ENCODE results near the gene NPAS3.

GRCh38 chr14:33836900-33837577 lies 898.4 kb downstream of the NPAS3 start:
- TF ChIP-seq, protein P1, sequence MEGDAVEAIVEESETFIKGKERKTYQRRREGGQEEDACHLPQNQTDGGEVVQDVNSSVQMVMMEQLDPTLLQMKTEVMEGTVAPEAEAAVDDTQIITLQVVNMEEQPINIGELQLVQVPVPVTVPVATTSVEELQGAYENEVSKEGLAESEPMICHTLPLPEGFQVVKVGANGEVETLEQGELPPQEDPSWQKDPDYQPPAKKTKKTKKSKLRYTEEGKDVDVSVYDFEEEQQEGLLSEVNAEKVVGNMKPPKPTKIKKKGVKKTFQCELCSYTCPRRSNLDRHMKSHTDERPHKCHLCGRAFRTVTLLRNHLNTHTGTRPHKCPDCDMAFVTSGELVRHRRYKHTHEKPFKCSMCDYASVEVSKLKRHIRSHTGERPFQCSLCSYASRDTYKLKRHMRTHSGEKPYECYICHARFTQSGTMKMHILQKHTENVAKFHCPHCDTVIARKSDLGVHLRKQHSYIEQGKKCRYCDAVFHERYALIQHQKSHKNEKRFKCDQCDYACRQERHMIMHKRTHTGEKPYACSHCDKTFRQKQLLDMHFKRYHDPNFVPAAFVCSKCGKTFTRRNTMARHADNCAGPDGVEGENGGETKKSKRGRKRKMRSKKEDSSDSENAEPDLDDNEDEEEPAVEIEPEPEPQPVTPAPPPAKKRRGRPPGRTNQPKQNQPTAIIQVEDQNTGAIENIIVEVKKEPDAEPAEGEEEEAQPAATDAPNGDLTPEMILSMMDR (IDR thresholded peaks at IDR 0.05) = no peak
- TF ChIP-seq POLR2A (IDR thresholded peaks at IDR 0.05) = no peak
